ENCODE results near the gene AGTRAP. TPM values are rescaled to one million over a fixed set of nuclear protein-coding genes. Genes with fewer than 3 reads are reported as not detected.

The AGTRAP gene
- total and polyA plus RNA-seq, 5 experiments from 2014 or later: 16.7 to 106 (median 57.3) TPM

GRCh38 chr1:11700601-11701467, 35.1 kb upstream of the AGTRAP start:
- peaks cover 0 to 15% (median 5%) of the 10 kb centered on the region in 4 donors for H3K4me1 Mint-ChIP-seq
- POLR2A ChIA-PET: interaction anchor here (0.8 kb wide), 2 partner anchors 9 to 36 kb away, joined by 3 to 4 read pairs; no protein-coding TSS in a partner anchor
- H3K36me3 Mint-ChIP-seq: no peaks in the 10 kb centered on the region

GRCh38 chr1:11701551-11701961, 34.4 kb upstream of the AGTRAP start:
- Mint-ChIP-seq H3K4me1 (peaks cover 0 to 15% (median 5%) of the 10 kb centered on the region in 4 donors), H3K9me3 (no peaks in the 10 kb centered on the region), H3K27me3 (peaks cover 0 to 14% (median 0%) of the 10 kb centered on the region in 5 donors), H3K27ac (no peak overlapping the region), H3K4me3 (no peak overlapping the region), H3K36me3 (no peaks in the 10 kb centered on the region)
- ATAC-seq: no peak
- DNase-seq: no peak
- POLR2A ChIA-PET: interaction anchor here (0.8 kb wide), 1 partner anchor 37 kb away, joined by 3 read pairs; no protein-coding TSS in a partner anchor

More at GRCh38 chr1:11700601-11701467, 35.1 kb upstream of the AGTRAP start:
- no peak overlapping the region for H3K4me3 Mint-ChIP-seq
- no peak for DNase-seq
- ATAC-seq: no peak
- no peak overlapping the region for H3K27ac Mint-ChIP-seq
- no peaks in the 10 kb centered on the region for H3K9me3 Mint-ChIP-seq
- peaks cover 0 to 14% (median 0%) of the 10 kb centered on the region in 5 donors for H3K27me3 Mint-ChIP-seq

- no peak for DNase-seq
- no peak for ATAC-seq
- Mint-ChIP-seq H3K9me3 (no peaks in the 10 kb centered on the region), H3K27me3 (peaks cover 0 to 14% (median 0%) of the 10 kb centered on the region in 5 donors), H3K4me3 (no peak overlapping the region), H3K4me1 (peaks cover 0 to 12% (median 5%) of the 10 kb centered on the region in 4 donors), H3K27ac (no peak overlapping the region), H3K36me3 (no peaks in the 10 kb centered on the region)
- POLR2A ChIA-PET: no interaction called here
Observed at GRCh38 chr1:11701981-11702803, 33.7 kb upstream of the AGTRAP start.

- H3K36me3 Mint-ChIP-seq: no peaks in the 10 kb centered on the region
- no peak overlapping the region for H3K4me3 Mint-ChIP-seq
Observed at GRCh38 chr1:11703357-11704193, 32.4 kb upstream of the AGTRAP start.

GRCh38 chr1:11704194-11704529, 31.8 kb upstream of the AGTRAP start:
- H3K4me1 Mint-ChIP-seq: peaks cover 0 to 7% (median 0%) of the 10 kb centered on the region in 4 donors
- no peaks in the 10 kb centered on the region for H3K9me3 Mint-ChIP-seq
- H3K36me3 Mint-ChIP-seq: no peaks in the 10 kb centered on the region
- POLR2A ChIA-PET: interaction anchor here (1.1 kb wide), 1 partner anchor 15 kb away, joined by 3 read pairs; no protein-coding TSS in a partner anchor
- H3K4me3 Mint-ChIP-seq: no peak overlapping the region
- DNase-seq: no peak
- ATAC-seq: no peak
- peaks cover 0 to 14% (median 7%) of the 10 kb centered on the region in 5 donors for H3K27me3 Mint-ChIP-seq
- no peak overlapping the region for H3K27ac Mint-ChIP-seq

More at GRCh38 chr1:11703357-11704193, 32.4 kb upstream of the AGTRAP start:
- POLR2A ChIA-PET: interaction anchor here (1.1 kb wide), 1 partner anchor 16 kb away, joined by 3 read pairs; no protein-coding TSS in a partner anchor
- DNase-seq: no peak
- peaks cover 0 to 7% (median 0%) of the 10 kb centered on the region in 4 donors for H3K4me1 Mint-ChIP-seq
- ATAC-seq: no peak
- peak overlapping the region in 1 of 10 donors; percentile 21 for H3K27ac Mint-ChIP-seq
- peaks cover 0 to 14% (median under 1%) of the 10 kb centered on the region in 5 donors for H3K27me3 Mint-ChIP-seq
- no peaks in the 10 kb centered on the region for H3K9me3 Mint-ChIP-seq

- peaks cover 0 to 7% (median 0%) of the 10 kb centered on the region in 4 donors for H3K4me1 Mint-ChIP-seq
- peaks cover 0 to 13% (median 7%) of the 10 kb centered on the region in 5 donors for H3K27me3 Mint-ChIP-seq
- H3K4me3 Mint-ChIP-seq: no peak overlapping the region
- no peaks in the 10 kb centered on the region for H3K9me3 Mint-ChIP-seq
- ATAC-seq (no peak), DNase-seq (no peak)
- POLR2A ChIA-PET: interaction anchor here (1.5 kb wide), 1 partner anchor 15 kb away, joined by 3 read pairs; no protein-coding TSS in a partner anchor
- no peaks in the 10 kb centered on the region for H3K36me3 Mint-ChIP-seq
- peak overlapping the region in 1 of 10 donors; percentile 24 for H3K27ac Mint-ChIP-seq
Observed at GRCh38 chr1:11704691-11705475, 31.1 kb upstream of the AGTRAP start.

GRCh38 chr1:11705596-11705995, 30.3 kb upstream of the AGTRAP start:
- H3K9me3 Mint-ChIP-seq: no peaks in the 10 kb centered on the region
- no peak for DNase-seq
- no peak for ATAC-seq
- no peak overlapping the region for H3K27ac Mint-ChIP-seq
- peaks cover 0 to 13% (median 7%) of the 10 kb centered on the region in 5 donors for H3K27me3 Mint-ChIP-seq
- peaks cover 0 to 7% (median 0%) of the 10 kb centered on the region in 4 donors for H3K4me1 Mint-ChIP-seq
- H3K4me3 Mint-ChIP-seq: no peak overlapping the region
- no peaks in the 10 kb centered on the region for H3K36me3 Mint-ChIP-seq
- POLR2A ChIA-PET: interaction anchor here (1.5 kb wide), 1 partner anchor 15 kb away, joined by 3 read pairs; no protein-coding TSS in a partner anchor

- Mint-ChIP-seq H3K4me3 (no peak overlapping the region), H3K4me1 (peaks cover 0 to 7% (median 0%) of the 10 kb centered on the region in 4 donors), H3K36me3 (no peaks in the 10 kb centered on the region), H3K27ac (no peak overlapping the region), H3K27me3 (peaks cover 0 to 13% (median 7%) of the 10 kb centered on the region in 5 donors), H3K9me3 (no peaks in the 10 kb centered on the region)
- no peak for DNase-seq
- ATAC-seq: no peak
- POLR2A ChIA-PET: no interaction called here
Observed at GRCh38 chr1:11706292-11706691, 29.6 kb upstream of the AGTRAP start.

- Mint-ChIP-seq H3K27ac (no peak overlapping the region), H3K4me1 (peaks cover 0 to 7% (median 0%) of the 10 kb centered on the region in 4 donors), H3K36me3 (no peaks in the 10 kb centered on the region), H3K27me3 (peaks cover 0 to 11% (median 7%) of the 10 kb centered on the region in 5 donors), H3K4me3 (no peak overlapping the region), H3K9me3 (no peaks in the 10 kb centered on the region)
- POLR2A ChIA-PET: interaction anchor here (1.4 kb wide), 1 partner anchor 44 kb away, joined by 3 read pairs; the partner anchor contains the start of gene FBXO6
- DNase-seq (no peak), ATAC-seq (no peak)
Observed at GRCh38 chr1:11707621-11708276, 28.2 kb upstream of the AGTRAP start.

GRCh38 chr1:11708554-11709350, 27.2 kb upstream of the AGTRAP start:
- Mint-ChIP-seq H3K27me3 (peaks cover 0 to 11% (median 6%) of the 10 kb centered on the region in 5 donors), H3K4me1 (peaks cover 0 to 4% (median 0%) of the 10 kb centered on the region in 4 donors), H3K9me3 (no peaks in the 10 kb centered on the region), H3K36me3 (no peaks in the 10 kb centered on the region), H3K27ac (no peak overlapping the region), H3K4me3 (no peak overlapping the region)
- no peak for ATAC-seq
- POLR2A ChIA-PET: interaction anchor here (1.0 to 1.4 kb wide), 2 partner anchors 9 to 45 kb away, joined by 3 to 4 read pairs; partner anchors contain the start of gene FBXO6
- DNase-seq: no peak
